ENCODE data around the gene CEP112.
"Not testable (repeated sequence)": the region's sequence is repeated elsewhere in the genome, so short reads cannot be mapped to it uniquely, and the experiment has no call there.

CEP112 gene

GRCh38 chr17:65743308-65743655 is 448.7 kb downstream of the CEP112 start:
- DNase-seq (ENCODE audit: low read depth in 2 of 2, low spot score in 1 of 2), result no peak

GRCh38 chr17:65742403-65743307 is 449.3 kb downstream of the CEP112 start:
- no peak for DNase-seq (ENCODE audit: low read depth in 2 of 2, low spot score in 1 of 2)

GRCh38 chr17:65741710-65742109 is 450.2 kb downstream of the CEP112 start:
- DNase-seq (ENCODE audit: low read depth in 2 of 2, low spot score in 1 of 2), result no peak

GRCh38 chr17:65739034-65739433 is 452.9 kb downstream of the CEP112 start:
- no peak for DNase-seq (ENCODE audit: low read depth in 2 of 2, low spot score in 1 of 2)

GRCh38 chr17:65737451-65737850 is 454.5 kb downstream of the CEP112 start:
- no peak for DNase-seq (ENCODE audit: low read depth in 2 of 2, low spot score in 1 of 2)

- no peak for DNase-seq (ENCODE audit: low read depth in 2 of 2, low spot score in 1 of 2)
These were observed 458.6 kb downstream of the CEP112 start for GRCh38 chr17:65733314-65733713.

- not testable (repeated sequence) for DNase-seq (ENCODE audit: low read depth in 2 of 2, low spot score in 1 of 2)
These were observed 459.3 kb downstream of the CEP112 start for GRCh38 chr17:65732667-65733066.

- DNase-seq (ENCODE audit: low read depth in 2 of 2, low spot score in 1 of 2), result no peak
These were observed 461.2 kb downstream of the CEP112 start for GRCh38 chr17:65730711-65731169.

- DNase-seq (ENCODE audit: low read depth in 2 of 2, low spot score in 1 of 2), result no peak
These were observed 462.7 kb downstream of the CEP112 start for GRCh38 chr17:65729207-65729606.

- no peak for DNase-seq (ENCODE audit: low read depth in 2 of 2, low spot score in 1 of 2)
These were observed 464.1 kb downstream of the CEP112 start for GRCh38 chr17:65727832-65728231.

GRCh38 chr17:65727246-65727645 is 464.7 kb downstream of the CEP112 start:
- no peak for DNase-seq (ENCODE audit: low read depth in 2 of 2, low spot score in 1 of 2)

GRCh38 chr17:65723431-65724151 is 468.3 kb downstream of the CEP112 start:
- no peak for DNase-seq (ENCODE audit: low read depth in 2 of 2, low spot score in 1 of 2)

GRCh38 chr17:65718601-65719000 is 473.3 kb downstream of the CEP112 start:
- DNase-seq (ENCODE audit: low read depth in 2 of 2, low spot score in 1 of 2), result no peak

- DNase-seq (ENCODE audit: low read depth in 2 of 2, low spot score in 1 of 2), result no peak
These were observed 479.3 kb downstream of the CEP112 start for GRCh38 chr17:65712383-65713267.

- DNase-seq (ENCODE audit: low read depth in 2 of 2, low spot score in 1 of 2), result no peak
These were observed 480.2 kb downstream of the CEP112 start for GRCh38 chr17:65711671-65712276.

GRCh38 chr17:65707780-65708179 is 484.2 kb downstream of the CEP112 start:
- DNase-seq (ENCODE audit: low read depth in 2 of 2, low spot score in 1 of 2), result no peak

- no peak for DNase-seq (ENCODE audit: low read depth in 2 of 2, low spot score in 1 of 2)
These were observed 487.2 kb downstream of the CEP112 start for GRCh38 chr17:65704731-65705130.

GRCh38 chr17:65703891-65704290 is 488.0 kb downstream of the CEP112 start:
- DNase-seq (ENCODE audit: low read depth in 2 of 2, low spot score in 1 of 2), result no peak

- no peak for DNase-seq (ENCODE audit: low read depth in 2 of 2, low spot score in 1 of 2)
These were observed 492.5 kb downstream of the CEP112 start for GRCh38 chr17:65699459-65699858.

- DNase-seq (ENCODE audit: low read depth in 2 of 2, low spot score in 1 of 2), result no peak
These were observed 493.4 kb downstream of the CEP112 start for GRCh38 chr17:65698381-65699061.
